ENCODE data around the gene KIAA1549.
"Not testable (repeated sequence)": the region's sequence is repeated elsewhere in the genome, so short reads cannot be mapped to it uniquely, and the experiment has no call there.

Gene KIAA1549

DNA sequence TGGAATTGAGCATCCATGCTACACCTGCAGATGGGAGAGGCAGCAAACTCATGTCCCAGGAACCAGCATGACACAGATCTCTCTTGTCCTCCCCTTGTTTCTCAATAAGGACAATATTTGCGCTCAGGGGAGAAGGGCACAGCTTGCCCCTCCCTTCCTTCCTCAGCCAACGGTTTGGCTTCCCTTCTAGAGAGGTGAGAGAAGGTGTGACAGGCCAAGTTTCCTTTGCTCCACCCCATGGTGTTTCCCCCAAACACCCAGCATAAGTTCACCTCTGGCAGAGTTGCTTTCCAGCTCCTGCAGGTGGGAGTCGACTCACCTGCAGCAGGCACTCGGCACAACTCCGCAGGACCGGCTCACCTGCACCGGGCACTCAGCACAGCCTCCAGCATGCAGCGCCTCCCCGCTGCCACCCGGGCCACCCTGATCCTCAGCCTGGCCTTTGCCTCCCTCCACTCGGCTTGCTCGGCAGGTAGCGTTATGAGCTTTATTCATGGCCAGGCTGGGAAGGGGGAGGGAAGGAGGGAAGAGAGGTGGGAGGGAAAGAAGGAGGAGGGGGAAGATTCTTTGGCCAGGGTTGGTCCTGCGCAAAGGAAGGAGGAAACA lies 183.4 kb downstream of the KIAA1549 start, which contains the start of the genes ATP6V0A4 and TMEM213:
ATP6V0A4 (minus strand) TSS at position 482 of the 606 bp plus-strand sequence. CDS start 26,949 bp downstream, outside the sequence.
TMEM213 (plus strand) TSS at position 280 of the 606 bp plus-strand sequence; CDS start at position 391, 111 bp downstream.
- H3K9me3 ChIP-seq (ENCODE audit: control insufficient read depth, low read length) = no peaks in the 10 kb centered on the region
- H3K36me3 ChIP-seq (ENCODE audit: control insufficient read depth, insufficient read depth, low read length, severe bottlenecking) = no peaks in the 10 kb centered on the region
- no peaks in the 10 kb centered on the region for H3K4me1 ChIP-seq (ENCODE audit: control insufficient read depth, insufficient read depth, low read length)
- H3K27me3 ChIP-seq (replicated peaks; ENCODE audit: control insufficient read depth, insufficient read depth, low read length) = peaks cover 10% of the 10 kb centered on the region
- H3K4me3 ChIP-seq (ENCODE audit: low read length) = no peak within 1 kb of the TSS
- DNase-seq (ENCODE audit: low read depth) = no peak
- no peak within 1 kb of the TSS for H3K9ac ChIP-seq (ENCODE audit: low read length)

DNA sequence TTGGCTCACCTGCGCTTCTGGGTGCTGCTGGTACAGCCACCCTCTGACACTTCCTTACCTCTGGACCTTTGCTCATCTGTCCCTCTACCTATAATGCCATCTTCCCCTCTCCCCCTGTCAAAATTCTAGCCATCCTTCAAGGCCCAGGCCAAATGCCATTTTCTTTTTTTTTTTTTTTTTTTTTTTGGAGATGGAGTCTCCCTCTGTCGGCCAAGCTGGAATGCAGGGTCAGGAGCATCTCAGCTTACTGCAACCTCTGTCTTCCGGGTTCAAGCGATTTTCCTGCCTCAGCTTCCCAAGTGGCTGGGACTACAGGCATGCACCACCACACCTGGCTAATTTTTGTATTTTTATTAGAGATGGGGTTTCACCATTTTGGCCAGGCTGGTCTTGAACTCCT lies 184.1 kb downstream of the KIAA1549 start:
- H3K4me3 ChIP-seq (ENCODE audit: low read length); H3K4me1 ChIP-seq (ENCODE audit: control insufficient read depth, insufficient read depth, low read length); H3K9me3 ChIP-seq (ENCODE audit: control insufficient read depth, low read length); H3K36me3 ChIP-seq (ENCODE audit: control insufficient read depth, insufficient read depth, low read length, severe bottlenecking); H3K27me3 ChIP-seq (replicated peaks; ENCODE audit: control insufficient read depth, insufficient read depth, low read length); DNase-seq (ENCODE audit: low read depth); H3K9ac ChIP-seq (ENCODE audit: low read length): not testable (repeated sequence)

DNA sequence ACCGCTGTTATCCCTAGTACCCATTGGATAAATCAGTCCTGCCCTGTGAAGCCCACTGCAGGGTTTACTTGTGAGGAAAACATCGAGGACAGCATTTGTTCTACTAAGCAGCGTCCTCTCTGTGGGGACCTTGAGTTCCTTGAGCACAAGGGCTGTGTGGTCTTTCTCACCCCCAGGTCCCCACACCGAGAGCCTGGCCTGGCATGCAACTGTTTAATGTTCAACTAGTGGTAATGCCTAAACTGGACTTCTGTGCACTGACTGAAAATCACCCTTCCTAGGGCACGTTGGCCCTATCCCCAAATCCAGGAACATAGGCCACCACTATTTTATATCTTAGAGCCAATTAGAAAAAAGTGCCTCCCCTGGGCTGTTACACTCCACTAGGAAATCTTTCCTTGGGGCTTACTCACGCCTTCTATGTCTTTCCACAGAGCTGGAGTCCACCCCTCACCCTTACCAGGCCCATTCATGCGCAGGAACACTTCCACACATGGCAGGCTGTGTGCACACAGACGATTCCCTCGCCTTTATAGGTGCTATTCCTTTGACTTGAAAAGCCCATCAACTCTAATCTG lies 185.1 kb downstream of the KIAA1549 start:
- H3K27me3 ChIP-seq (replicated peaks; ENCODE audit: control insufficient read depth, insufficient read depth, low read length) = peaks cover 10% of the 10 kb centered on the region
- no peaks in the 10 kb centered on the region for H3K9me3 ChIP-seq (ENCODE audit: control insufficient read depth, low read length)
- H3K4me3 ChIP-seq (ENCODE audit: low read length) = no peak overlapping the region
- no peak overlapping the region for H3K9ac ChIP-seq (ENCODE audit: low read length)
- no peak for DNase-seq (ENCODE audit: low read depth)
- no peaks in the 10 kb centered on the region for H3K36me3 ChIP-seq (ENCODE audit: control insufficient read depth, insufficient read depth, low read length, severe bottlenecking)
- H3K4me1 ChIP-seq (ENCODE audit: control insufficient read depth, insufficient read depth, low read length) = no peaks in the 10 kb centered on the region

DNA sequence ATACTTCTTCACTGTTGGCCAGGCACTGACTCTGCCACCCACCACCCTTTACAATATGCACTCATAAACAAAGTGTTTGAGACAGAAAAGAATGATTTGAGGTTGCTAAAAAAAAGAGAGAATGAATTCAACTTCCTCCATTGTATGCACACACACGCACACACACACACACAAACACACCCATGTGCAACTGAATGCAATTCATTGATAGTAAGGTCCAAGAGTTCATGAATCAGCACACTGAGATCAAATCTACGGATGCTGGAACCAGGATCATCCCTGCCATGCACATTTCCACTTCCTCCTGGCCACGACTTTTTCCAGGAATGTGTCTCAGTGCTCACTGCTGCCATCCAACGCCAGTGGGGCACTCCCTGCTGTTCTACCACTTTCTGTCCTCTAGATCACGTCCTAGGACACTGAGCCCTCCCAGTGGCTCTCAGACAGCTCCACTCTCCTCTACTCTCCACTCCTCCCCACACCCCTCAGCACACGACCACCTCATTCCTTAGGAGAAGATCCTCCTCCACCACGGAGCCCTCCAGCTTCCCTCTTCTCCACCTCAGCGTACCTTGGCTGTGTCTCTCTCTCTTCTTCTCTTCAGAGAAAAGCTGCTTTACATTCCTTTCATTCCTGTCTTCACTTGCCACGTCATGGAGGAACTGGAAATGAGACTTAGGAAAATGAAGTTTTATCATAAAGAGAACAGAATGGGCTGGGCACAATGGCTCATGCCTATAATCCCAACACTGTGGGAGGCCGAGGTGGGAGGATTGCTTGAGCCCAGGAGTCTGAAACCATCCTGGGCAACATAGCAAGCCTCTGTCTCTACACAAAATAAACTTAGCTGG lies 195.4 kb downstream of the KIAA1549 start:
- no peak overlapping the region for H3K9ac ChIP-seq (ENCODE audit: low read length)
- H3K9me3 ChIP-seq (ENCODE audit: control insufficient read depth, low read length) = peaks cover 4% of the 10 kb centered on the region
- no peak overlapping the region for H3K4me3 ChIP-seq (ENCODE audit: low read length)
- DNase-seq (ENCODE audit: low read depth) = peak; percentile 15
- H3K4me1 ChIP-seq (ENCODE audit: control insufficient read depth, insufficient read depth, low read length) = no peaks in the 10 kb centered on the region
- no peaks in the 10 kb centered on the region for H3K36me3 ChIP-seq (ENCODE audit: control insufficient read depth, insufficient read depth, low read length, severe bottlenecking)
- H3K27me3 ChIP-seq (replicated peaks; ENCODE audit: control insufficient read depth, insufficient read depth, low read length) = no peaks in the 10 kb centered on the region

DNA sequence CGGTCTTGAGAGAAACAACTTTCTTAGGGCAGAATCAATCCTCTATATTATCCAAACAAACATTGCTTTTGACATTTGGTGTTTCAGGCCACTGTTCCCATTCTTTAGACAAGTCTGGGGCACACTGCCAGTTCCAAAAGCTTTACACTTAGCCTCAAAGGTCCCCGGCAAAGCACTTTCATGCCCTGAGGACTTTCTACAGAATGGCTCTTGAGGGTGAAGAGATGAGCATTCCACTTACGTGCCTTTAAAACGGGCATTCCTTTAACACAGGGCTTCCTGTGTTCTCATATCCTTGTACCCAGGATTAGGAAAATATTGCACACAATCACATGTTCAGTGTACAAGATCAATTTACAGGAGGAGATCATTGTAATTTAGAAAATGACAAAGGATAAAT lies 196.5 kb downstream of the KIAA1549 start:
- Histone ChIP-seq H3K4me1 (ENCODE audit: control insufficient read depth, insufficient read depth, low read length) (no peaks in the 10 kb centered on the region), H3K9me3 (ENCODE audit: control insufficient read depth, low read length) (peaks cover 4% of the 10 kb centered on the region), H3K9ac (ENCODE audit: low read length) (no peak overlapping the region), H3K4me3 (ENCODE audit: low read length) (no peak overlapping the region), H3K36me3 (ENCODE audit: control insufficient read depth, insufficient read depth, low read length, severe bottlenecking) (no peaks in the 10 kb centered on the region), H3K27me3 (replicated peaks; ENCODE audit: control insufficient read depth, insufficient read depth, low read length) (no peaks in the 10 kb centered on the region)
- DNase-seq (ENCODE audit: low read depth) = peak; percentile 70

Data from adipocyte (in vitro differentiated cells).